Activated naive CD8-positive, alpha-beta T cell treated with anti-CD3 and anti-CD28 coated beads, Interleukin-2, amount 50 U/mL, for 16 hours (primary cell): ENCODE measurements around the gene JADE1.

Source experiments
- DNase-seq: peaks from one replicate; pipeline ENCODE4 v3.0.0-alpha.2; 2020; ENCODE audit warnings: low read depth, low spot score

The JADE1 gene

GRCh38 chr4:128841402-128841801, 31.9 kb downstream of the JADE1 start:
- DNase-seq = no peak

DNA sequence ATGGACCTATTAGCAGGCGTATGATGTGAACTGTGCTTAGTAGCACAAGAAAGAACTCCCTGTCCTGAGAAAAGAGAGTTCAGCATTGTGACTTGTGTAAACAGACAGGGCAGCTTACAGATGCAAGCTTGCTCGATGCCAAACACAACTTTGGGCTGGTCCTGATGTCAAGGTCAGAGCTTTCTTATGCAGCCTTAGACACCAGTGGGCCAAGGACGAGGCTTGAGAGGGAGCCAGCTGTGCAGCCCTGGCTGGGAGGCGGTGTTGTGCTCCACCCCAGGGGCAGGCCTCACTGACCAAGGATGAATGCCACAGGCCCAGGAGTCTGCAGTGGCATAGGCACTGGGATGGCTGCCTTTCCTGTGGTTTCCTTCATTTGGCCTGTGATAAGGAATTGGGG, 35.4 kb downstream of the JADE1 start:
- no peak for DNase-seq

GRCh38 chr4:128846063-128846462, 36.6 kb downstream of the JADE1 start:
- DNase-seq = no peak

DNA sequence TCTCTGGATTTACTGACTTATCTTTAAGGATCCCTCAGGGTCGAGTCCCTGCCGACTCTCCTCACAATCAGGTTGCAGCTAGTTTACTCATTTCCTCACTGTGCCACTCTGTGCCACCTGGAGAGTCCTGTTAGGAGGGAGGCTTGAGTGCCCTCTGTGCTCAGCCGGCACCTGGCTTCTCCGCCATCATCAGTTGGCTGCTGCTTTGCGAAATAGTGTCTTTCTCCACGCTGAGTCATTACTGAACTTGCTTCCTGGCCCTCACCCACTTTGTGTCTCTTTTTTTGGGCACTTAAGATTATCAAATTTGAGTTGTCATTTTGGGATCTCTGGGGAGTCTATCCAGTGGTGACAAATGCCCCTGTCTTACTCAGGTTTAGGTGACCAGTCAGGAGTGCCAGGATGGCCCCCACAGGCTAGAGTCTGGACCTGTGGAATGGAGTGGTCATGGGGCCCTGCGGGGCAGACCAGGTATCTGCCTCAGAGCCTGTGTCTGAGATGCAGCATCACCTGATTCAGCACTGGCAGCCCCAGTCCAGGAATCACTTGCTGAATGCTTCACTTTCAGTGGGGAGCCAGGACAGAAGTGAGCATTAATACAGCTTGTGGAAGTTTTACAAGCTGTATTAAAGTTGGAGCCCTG, 37.7 kb downstream of the JADE1 start:
- no peak for DNase-seq

- DNase-seq = no peak
Measured at GRCh38 chr4:128848461-128848860, 39.0 kb downstream of the JADE1 start.

GRCh38 chr4:128850252-128850651, 40.8 kb downstream of the JADE1 start:
- no peak for DNase-seq

GRCh38 chr4:128853741-128854140, 44.2 kb downstream of the JADE1 start:
- DNase-seq = no peak

DNA sequence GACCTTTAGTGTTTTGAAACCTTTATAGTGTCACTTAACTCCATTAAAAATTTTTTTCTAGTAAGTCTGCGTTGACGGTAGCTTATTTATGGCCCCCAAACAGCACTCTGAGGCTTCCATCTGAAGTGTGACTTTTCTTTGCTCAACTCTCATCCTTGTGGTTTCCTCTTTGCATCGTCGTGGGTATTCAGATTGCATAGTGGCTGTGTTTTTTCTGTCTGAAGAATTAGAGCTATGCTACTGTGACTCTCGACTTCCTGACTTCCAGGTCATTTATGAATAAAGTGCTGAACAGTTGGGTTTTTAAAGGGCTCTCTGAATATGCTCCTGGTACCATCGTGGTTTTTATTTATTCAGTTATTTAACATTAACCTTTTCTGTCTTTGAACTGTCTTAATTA, 44.9 kb downstream of the JADE1 start:
- DNase-seq = no peak

- no peak for DNase-seq
Measured at GRCh38 chr4:128855621-128856020, 46.1 kb downstream of the JADE1 start.

- no peak for DNase-seq
Measured at GRCh38 chr4:128856246-128856645, 46.7 kb downstream of the JADE1 start.

- DNase-seq = no peak
Measured at GRCh38 chr4:128858879-128859671, 49.6 kb downstream of the JADE1 start.

DNA sequence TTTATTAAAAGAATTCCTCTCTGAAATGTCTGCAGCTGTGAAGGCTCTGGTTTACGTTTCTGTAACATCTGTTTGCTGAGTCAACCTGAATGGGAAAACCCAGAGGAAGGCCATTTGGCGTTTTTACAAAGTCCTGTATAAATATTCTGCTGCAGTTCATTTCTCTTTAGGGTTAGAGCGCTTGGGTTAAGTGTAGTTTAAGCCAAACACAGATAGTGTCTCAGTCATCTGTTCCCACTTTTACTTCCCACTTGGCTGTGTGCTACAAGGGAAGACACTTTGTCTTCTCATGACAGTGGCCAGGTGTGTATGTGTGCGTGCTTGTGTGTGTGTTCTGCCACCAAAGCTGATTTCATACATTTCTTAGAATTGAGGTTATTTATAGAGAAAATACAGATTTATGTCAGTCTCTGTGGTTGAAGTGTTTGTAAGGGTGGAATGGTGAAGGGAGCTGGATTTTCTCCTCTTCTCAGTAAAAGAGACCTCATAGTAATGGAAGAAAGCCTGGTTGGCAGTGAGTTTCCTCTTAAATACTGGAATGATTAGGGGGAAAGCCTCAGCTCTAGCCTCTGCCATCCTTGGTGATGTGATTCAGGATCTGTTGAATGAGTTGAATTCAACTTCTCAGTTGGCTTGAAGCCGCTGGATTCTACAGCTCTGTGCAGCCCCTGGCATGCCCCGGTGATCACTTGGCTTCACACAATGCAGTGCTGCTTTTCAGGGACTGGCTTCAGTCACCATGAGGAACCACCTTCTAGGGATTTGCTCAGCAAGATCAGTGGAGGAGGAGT, 50.6 kb downstream of the JADE1 start:
- no peak for DNase-seq

DNA sequence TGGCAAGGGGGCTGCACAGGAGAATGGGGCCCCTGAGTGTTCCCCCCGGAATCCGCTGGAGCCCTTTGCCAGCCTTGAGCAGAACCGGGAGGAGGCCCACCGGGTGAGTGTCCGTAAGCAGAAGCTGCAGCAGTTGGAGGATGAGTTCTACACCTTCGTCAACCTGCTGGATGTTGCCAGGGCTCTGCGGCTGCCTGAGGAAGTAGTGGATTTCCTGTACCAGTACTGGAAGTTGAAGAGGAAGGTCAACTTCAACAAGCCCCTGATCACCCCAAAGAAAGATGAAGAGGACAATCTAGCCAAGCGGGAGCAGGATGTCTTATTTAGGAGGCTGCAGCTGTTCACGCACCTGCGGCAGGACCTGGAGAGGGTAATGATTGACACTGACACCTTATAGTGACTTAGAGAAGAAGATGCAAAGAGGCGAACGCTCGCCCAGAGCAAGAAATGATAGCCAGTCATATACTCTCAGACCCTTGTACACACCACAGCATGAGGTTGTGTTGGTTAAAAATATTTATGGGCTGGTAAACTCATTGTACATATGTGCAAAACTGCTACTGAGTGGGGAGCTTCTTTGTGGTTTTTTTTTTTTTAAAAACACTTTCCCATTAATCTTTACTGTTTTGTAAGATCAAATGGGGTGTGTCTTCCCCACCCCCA, 52.5 kb downstream of the JADE1 start:
- DNase-seq = no peak

GRCh38 chr4:128862608-128863311, 53.3 kb downstream of the JADE1 start:
- DNase-seq = no peak

GRCh38 chr4:128863312-128864075, 54.0 kb downstream of the JADE1 start:
- DNase-seq = peak; percentile 41

DNA sequence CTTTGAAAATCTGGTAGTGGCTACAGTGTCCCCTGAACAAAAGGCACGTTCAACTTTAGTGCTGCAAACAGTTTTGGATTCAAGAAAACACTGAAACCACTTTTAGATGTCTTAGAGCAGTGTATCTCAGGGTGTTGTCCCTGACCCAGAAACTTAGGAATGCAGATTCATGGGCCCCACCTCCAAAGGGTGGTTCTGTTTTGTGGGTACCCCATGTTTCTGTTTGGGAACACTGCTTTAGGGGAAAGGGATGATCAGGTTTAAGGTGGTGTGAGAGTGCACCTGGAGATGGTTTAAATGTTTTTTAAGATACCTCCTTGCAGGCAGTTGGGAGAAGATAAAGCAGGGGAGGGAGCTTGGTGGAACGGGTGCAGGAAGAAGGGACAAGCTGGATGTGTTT, 55.6 kb downstream of the JADE1 start:
- no peak for DNase-seq

DNA sequence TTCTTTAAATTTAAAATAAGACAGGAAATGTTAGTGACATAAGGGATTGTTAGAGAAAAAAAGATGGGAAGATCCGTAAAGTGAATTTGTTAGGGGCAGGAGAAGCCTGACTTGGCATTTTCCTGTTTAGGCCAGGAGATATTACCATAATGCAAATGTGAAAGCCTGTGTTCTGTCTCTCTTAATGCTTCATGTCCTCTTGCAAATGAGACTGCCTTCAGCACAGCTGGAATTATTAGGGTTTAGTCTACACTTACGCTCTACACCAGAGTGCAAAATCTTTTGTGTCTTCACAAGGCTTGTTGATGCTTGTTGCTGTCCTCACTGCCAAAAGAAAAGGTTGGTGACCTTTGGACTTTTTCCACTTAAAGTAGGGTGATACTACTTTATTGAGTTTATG, 56.8 kb downstream of the JADE1 start:
- no peak for DNase-seq

- no peak for DNase-seq
Measured at GRCh38 chr4:128866691-128867090, 57.2 kb downstream of the JADE1 start.

DNA sequence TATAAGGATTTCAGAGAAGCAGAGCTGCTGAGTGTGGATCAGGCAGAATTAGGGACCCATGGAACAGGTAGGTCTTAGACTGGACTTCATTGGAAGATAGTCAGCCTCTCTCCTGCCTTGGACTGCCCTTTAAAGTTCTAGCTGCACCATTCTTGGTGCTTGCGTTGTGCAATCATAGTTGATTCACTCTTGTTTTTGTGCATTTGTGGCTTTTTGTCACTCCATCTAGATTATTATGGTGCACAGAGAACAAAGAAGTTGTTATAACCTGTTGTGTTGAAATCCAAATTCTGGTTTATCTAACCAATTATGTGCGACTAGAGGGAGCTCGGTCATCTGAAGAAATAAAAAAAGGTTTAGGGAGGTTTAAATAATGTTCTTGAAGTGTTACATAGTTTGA, 59.3 kb downstream of the JADE1 start:
- DNase-seq = no peak

- DNase-seq = no peak
Measured at GRCh38 chr4:128869776-128870509, 60.4 kb downstream of the JADE1 start.
